ENCODE data around the gene F12. TPM values are rescaled to one million over a fixed set of nuclear protein-coding genes. Genes with fewer than 3 reads are reported as not detected.

F12 gene
- total RNA-seq, 1 donor from 2014 or later: 0.69 TPM

- Histone ChIP-seq H3K27me3 (peaks cover 48% of the 10 kb centered on the region), H3K9me3 (no peaks in the 10 kb centered on the region), H3K4me1 (peaks cover 14% of the 10 kb centered on the region), H3K36me3 (no peaks in the 10 kb centered on the region), H3K27ac (no peak overlapping the region), H3K4me3 (no peak overlapping the region)
- TF ChIP-seq CTCF (IDR thresholded peaks at IDR 0.05): no peak
- no peak for DNase-seq
- intact Hi-C loops (cut with DNase I): no loop called here
- ATAC-seq: no peak
Observed at GRCh38 chr5:177397875-177398390, 11.4 kb downstream of the F12 start.

GRCh38 chr5:177396807-177397206 lies 12.6 kb downstream of the F12 start:
- ATAC-seq (no peak), DNase-seq (no peak)
- Histone ChIP-seq H3K27ac (no peak overlapping the region), H3K27me3 (peaks cover 37% of the 10 kb centered on the region), H3K4me1 (peaks cover 4% of the 10 kb centered on the region), H3K4me3 (no peak overlapping the region), H3K9me3 (no peaks in the 10 kb centered on the region), H3K36me3 (no peaks in the 10 kb centered on the region)
- no peak for TF ChIP-seq CTCF (IDR thresholded peaks at IDR 0.05)
- intact Hi-C loops (cut with DNase I): no loop called here

DNA sequence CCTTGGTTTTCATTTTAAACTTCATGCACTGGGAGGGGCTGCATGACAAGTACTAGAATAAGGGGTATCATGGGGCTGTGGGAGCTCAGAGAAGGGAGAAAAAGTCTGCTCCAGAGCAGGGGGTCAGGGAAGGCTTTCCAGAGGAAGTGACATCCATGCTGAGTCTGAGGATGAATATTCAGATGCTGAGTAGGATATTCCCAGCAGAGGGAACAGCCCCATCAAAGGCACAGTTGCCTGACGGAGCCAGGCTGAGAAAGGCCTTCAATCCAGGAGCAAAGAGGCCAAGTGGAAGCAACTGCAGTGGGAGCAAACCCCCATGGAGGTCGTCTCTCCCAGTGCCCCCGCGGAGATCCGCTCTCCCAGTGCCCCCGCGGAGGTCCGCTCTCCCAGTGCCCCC lies 13.3 kb downstream of the F12 start:
- Histone ChIP-seq H3K27me3 (peaks cover 30% of the 10 kb centered on the region), H3K9me3 (no peaks in the 10 kb centered on the region), H3K36me3 (no peaks in the 10 kb centered on the region), H3K4me1 (peaks cover 4% of the 10 kb centered on the region), H3K27ac (no peak overlapping the region), H3K4me3 (no peak overlapping the region)
- intact Hi-C loops (cut with DNase I): no loop called here
- ATAC-seq (no peak), DNase-seq (no peak)
- no peak for TF ChIP-seq CTCF (IDR thresholded peaks at IDR 0.05)

GRCh38 chr5:177393990-177394389 lies 15.4 kb downstream of the F12 start:
- no peaks in the 10 kb centered on the region for H3K9me3 ChIP-seq
- no peak for ATAC-seq
- intact Hi-C loops (cut with DNase I): loop anchor here (5.0 kb wide), 1 partner anchor 108 kb away; no protein-coding TSS in a partner anchor
- DNase-seq: no peak
- H3K4me3 ChIP-seq: no peak overlapping the region
- peaks cover 9% of the 10 kb centered on the region for H3K4me1 ChIP-seq
- no peaks in the 10 kb centered on the region for H3K36me3 ChIP-seq
- H3K27me3 ChIP-seq: peaks cover 9% of the 10 kb centered on the region
- no peak for TF ChIP-seq CTCF (IDR thresholded peaks at IDR 0.05)
- H3K27ac ChIP-seq: no peak overlapping the region

DNA sequence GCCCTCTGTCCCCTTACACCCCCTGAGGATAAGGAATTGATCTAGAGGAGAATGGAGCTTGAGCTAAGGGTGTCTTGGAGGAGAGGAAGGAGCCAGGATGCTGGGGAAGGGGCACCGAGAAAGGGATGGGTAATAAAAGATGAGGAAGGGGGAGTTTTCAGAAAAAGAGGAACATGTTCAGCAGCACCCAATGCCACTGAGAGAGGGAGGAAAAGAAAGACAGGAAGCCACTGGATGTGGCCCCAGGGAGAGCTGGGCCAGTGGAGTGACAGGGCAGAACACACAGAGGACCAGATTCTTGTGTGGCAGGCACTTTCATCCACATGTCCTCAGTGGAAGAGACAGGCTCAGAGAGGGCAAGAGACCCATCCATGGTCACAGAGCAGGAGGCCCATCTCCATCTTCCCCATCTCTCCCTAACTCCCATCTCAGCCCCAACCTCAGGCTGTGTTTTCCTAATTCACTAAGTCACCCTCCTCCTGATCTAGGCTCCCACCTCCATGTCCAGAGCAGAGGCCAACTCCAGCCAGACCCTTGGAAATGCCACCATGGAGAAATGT lies 16.1 kb downstream of the F12 start:
- Histone ChIP-seq H3K27me3 (peaks cover 2% of the 10 kb centered on the region), H3K4me3 (no peak overlapping the region), H3K36me3 (no peaks in the 10 kb centered on the region), H3K9me3 (no peaks in the 10 kb centered on the region), H3K27ac (no peak overlapping the region), H3K4me1 (peaks cover 9% of the 10 kb centered on the region)
- intact Hi-C loops (cut with DNase I): loop anchor here (5.0 kb wide), 1 partner anchor 109 kb away; no protein-coding TSS in a partner anchor
- ATAC-seq: no peak
- DNase-seq: no peak
- no peak for TF ChIP-seq CTCF (IDR thresholded peaks at IDR 0.05)
